ENCODE measurements around the gene SAMSN1. TPM values are rescaled to one million over a fixed set of nuclear protein-coding genes. Genes with fewer than 3 reads are reported as not detected.
A peak's percentile ranks its signal among the peaks of the same experiment; 100 is the strongest.
"Not testable (repeated sequence)": the region's sequence is repeated elsewhere in the genome, so short reads cannot be mapped to it uniquely, and the experiment has no call there.

The SAMSN1 gene
- total RNA-seq, 5 donors from 2014 or later (not counting 1 experiment from before 2014, with no cell fraction given): 25.3 to 64.6 (median 45.4) TPM

GRCh38 chr21:14523234-14523633, 22.9 kb downstream of the SAMSN1 start:
- ChIA-PET POLR2A (no interaction called here), CTCF (interaction anchor here (0.6 to 2.2 kb wide), 4 partner anchors 10 to 215 kb away, joined by 3 to 8 read pairs (median 4); no protein-coding TSS in a partner anchor)
- no peaks in the 10 kb centered on the region for H3K27me3 ChIP-seq (replicated peaks in 1 of 2; ENCODE audit: control insufficient read depth in 2 of 2, extremely low read depth in 1 of 2, insufficient read depth in 2 of 2, low read length in 1 of 2)
- ATAC-seq (replicated peaks in 1 of 4) (peak in 3 of 4 experiments; percentile 48 to 58 (median 54)), DNase-seq (peak in 5 of 35 experiments; percentile 13 to 41 (median 16))
- peaks cover 20 to 26% of the 10 kb centered on the region in 2 experiments for H3K4me1 ChIP-seq (ENCODE audit: control insufficient read depth in 1 of 2, extremely low read depth in 1 of 2, insufficient read depth in 2 of 2, low read length in 2 of 2)
- H3K27ac ChIP-seq (ENCODE audit: low read length): peak overlapping the region; percentile 21
- H3K9me3 Mint-ChIP-seq: no peaks in the 10 kb centered on the region
- peak overlapping the region; percentile 50 to 76 for H3K27ac Mint-ChIP-seq
- no peaks in the 10 kb centered on the region for H3K27me3 Mint-ChIP-seq
- H3K4me1 Mint-ChIP-seq: peaks cover 64 to 65% (median 64%) of the 10 kb centered on the region in 3 donors
- peaks cover 0 to 10% of the 10 kb centered on the region in 2 donors for H3K36me3 ChIP-seq (ENCODE audit: control insufficient read depth in 2 of 2, extremely low read depth in 1 of 2, insufficient read depth in 1 of 2, low read length in 1 of 2)
- H3K4me3 ChIP-seq (ENCODE audit: control insufficient read depth in 1 of 2, extremely low read depth in 1 of 2, low read length in 1 of 2): no peak overlapping the region
- no CpG with 5 or more reads among the region's 5 CpGs for WGBS (ENCODE audit: insufficient coverage)
- H3K4me3 Mint-ChIP-seq: peak overlapping the region; percentile 54 to 66 (median 65)
- peaks cover 28% of the 10 kb centered on the region for H3K36me3 Mint-ChIP-seq
- H3K9me3 ChIP-seq: no peaks in the 10 kb centered on the region

- Mint-ChIP-seq H3K4me1 (peaks cover 66% of the 10 kb centered on the region in 3 donors), H3K4me3 (peak overlapping the region in 1 of 3 donors; percentile 65), H3K9me3 (no peaks in the 10 kb centered on the region), H3K27me3 (no peaks in the 10 kb centered on the region), H3K36me3 (peaks cover 33% of the 10 kb centered on the region), H3K27ac (no peak overlapping the region)
- ATAC-seq (replicated peaks in 1 of 4) (no peak), DNase-seq (no peak)
- Histone ChIP-seq H3K4me1 (ENCODE audit: control insufficient read depth in 1 of 2, extremely low read depth in 1 of 2, insufficient read depth in 2 of 2, low read length in 2 of 2) (peaks cover 19 to 24% of the 10 kb centered on the region in 2 experiments), H3K27me3 (replicated peaks in 1 of 2; ENCODE audit: control insufficient read depth in 2 of 2, extremely low read depth in 1 of 2, insufficient read depth in 2 of 2, low read length in 1 of 2) (no peaks in the 10 kb centered on the region), H3K9me3 (no peaks in the 10 kb centered on the region), H3K36me3 (ENCODE audit: control insufficient read depth in 2 of 2, extremely low read depth in 1 of 2, insufficient read depth in 1 of 2, low read length in 1 of 2) (peaks cover 0 to 14% of the 10 kb centered on the region in 2 donors), H3K4me3 (ENCODE audit: control insufficient read depth in 1 of 2, extremely low read depth in 1 of 2, low read length in 1 of 2) (no peak overlapping the region), H3K27ac (ENCODE audit: low read length) (peak overlapping the region; percentile 21)
- CTCF ChIA-PET: interaction anchor here (0.6 to 2.2 kb wide), 7 partner anchors 10 to 215 kb away, joined by 3 to 8 read pairs (median 3); no protein-coding TSS in a partner anchor
- POLR2A ChIA-PET: no interaction called here
- 67% methylated on average over 1 of the region's 2 CpGs for WGBS (ENCODE audit: insufficient coverage)
Observed at GRCh38 chr21:14522736-14523135, 23.4 kb downstream of the SAMSN1 start.

GRCh38 chr21:14520535-14520934, 25.6 kb downstream of the SAMSN1 start:
- ATAC-seq (replicated peaks in 1 of 4): no peak
- Mint-ChIP-seq H3K36me3 (peaks cover 49% of the 10 kb centered on the region), H3K27ac (peak overlapping the region in 1 of 2 donors; percentile 73), H3K4me1 (peaks cover 47 to 53% (median 50%) of the 10 kb centered on the region in 3 donors), H3K27me3 (no peaks in the 10 kb centered on the region), H3K4me3 (peak overlapping the region; percentile 26 to 52 (median 52)), H3K9me3 (no peaks in the 10 kb centered on the region)
- Histone ChIP-seq H3K27ac (ENCODE audit: low read length) (no peak overlapping the region), H3K4me3 (ENCODE audit: control insufficient read depth in 1 of 2, extremely low read depth in 1 of 2, low read length in 1 of 2) (no peak overlapping the region), H3K9me3 (no peaks in the 10 kb centered on the region), H3K36me3 (ENCODE audit: control insufficient read depth in 2 of 2, extremely low read depth in 1 of 2, insufficient read depth in 1 of 2, low read length in 1 of 2) (peaks cover 4 to 29% of the 10 kb centered on the region in 2 donors), H3K4me1 (ENCODE audit: control insufficient read depth in 1 of 2, extremely low read depth in 1 of 2, insufficient read depth in 2 of 2, low read length in 2 of 2) (peaks cover 15% of the 10 kb centered on the region in 2 experiments), H3K27me3 (replicated peaks in 1 of 2; ENCODE audit: control insufficient read depth in 2 of 2, extremely low read depth in 1 of 2, insufficient read depth in 2 of 2, low read length in 1 of 2) (no peaks in the 10 kb centered on the region)
- WGBS (ENCODE audit: insufficient coverage): 40% methylated on average over 1 of the region's 7 CpGs
- no peak for DNase-seq
- POLR2A ChIA-PET: no interaction called here
- CTCF ChIA-PET: no interaction called here

- H3K9me3 Mint-ChIP-seq: no peaks in the 10 kb centered on the region
- H3K4me3 Mint-ChIP-seq: no peak overlapping the region
- peaks cover 59% of the 10 kb centered on the region for H3K36me3 Mint-ChIP-seq
- ChIA-PET CTCF (interaction anchor here in 1 of 2 donors (0.6 kb wide), 1 partner anchor 24 kb away, joined by 5 read pairs; no protein-coding TSS in a partner anchor), POLR2A (interaction anchor here in 1 of 2 donors (0.5 kb wide), 1 partner anchor 8 kb away, joined by 4 read pairs; no protein-coding TSS in a partner anchor)
- peaks cover 9 to 15% of the 10 kb centered on the region in 2 experiments for H3K4me1 ChIP-seq (ENCODE audit: control insufficient read depth in 1 of 2, extremely low read depth in 1 of 2, insufficient read depth in 2 of 2, low read length in 2 of 2)
- ATAC-seq (replicated peaks in 1 of 4) (no peak), DNase-seq (no peak)
- no peaks in the 10 kb centered on the region for H3K9me3 ChIP-seq
- peaks cover 4 to 32% of the 10 kb centered on the region in 2 donors for H3K36me3 ChIP-seq (ENCODE audit: control insufficient read depth in 2 of 2, extremely low read depth in 1 of 2, insufficient read depth in 1 of 2, low read length in 1 of 2)
- H3K27me3 ChIP-seq (replicated peaks in 1 of 2; ENCODE audit: control insufficient read depth in 2 of 2, extremely low read depth in 1 of 2, insufficient read depth in 2 of 2, low read length in 1 of 2): no peaks in the 10 kb centered on the region
- no peak overlapping the region for H3K4me3 ChIP-seq (ENCODE audit: control insufficient read depth in 1 of 2, extremely low read depth in 1 of 2, low read length in 1 of 2)
- H3K4me1 Mint-ChIP-seq: peaks cover 41 to 46% (median 42%) of the 10 kb centered on the region in 3 donors
- H3K27ac Mint-ChIP-seq: no peak overlapping the region
- no peak overlapping the region for H3K27ac ChIP-seq (ENCODE audit: low read length)
- no CpG with 5 or more reads among the region's 1 CpG for WGBS (ENCODE audit: insufficient coverage)
- H3K27me3 Mint-ChIP-seq: no peaks in the 10 kb centered on the region
Observed at GRCh38 chr21:14519000-14519399, 27.1 kb downstream of the SAMSN1 start.

- Histone ChIP-seq H3K36me3 (ENCODE audit: control insufficient read depth in 2 of 2, extremely low read depth in 1 of 2, insufficient read depth in 1 of 2, low read length in 1 of 2) (peaks cover 4 to 55% of the 10 kb centered on the region in 2 donors), H3K27me3 (replicated peaks in 1 of 2; ENCODE audit: control insufficient read depth in 2 of 2, extremely low read depth in 1 of 2, insufficient read depth in 2 of 2, low read length in 1 of 2) (no peaks in the 10 kb centered on the region), H3K9me3 (no peaks in the 10 kb centered on the region), H3K4me1 (ENCODE audit: control insufficient read depth in 1 of 2, extremely low read depth in 1 of 2, insufficient read depth in 2 of 2, low read length in 2 of 2) (no peaks in the 10 kb centered on the region), H3K4me3 (ENCODE audit: control insufficient read depth in 1 of 2, extremely low read depth in 1 of 2, low read length in 1 of 2) (no peak overlapping the region), H3K27ac (ENCODE audit: low read length) (no peak overlapping the region)
- POLR2A ChIA-PET: no interaction called here
- peak overlapping the region in 1 of 2 donors; percentile 58 for H3K27ac Mint-ChIP-seq
- no peak overlapping the region for H3K4me3 Mint-ChIP-seq
- no CpG with 5 or more reads among the region's 1 CpG for WGBS (ENCODE audit: insufficient coverage)
- no peak for DNase-seq
- H3K9me3 Mint-ChIP-seq: peaks cover 0 to 3% (median 2%) of the 10 kb centered on the region in 3 donors
- H3K4me1 Mint-ChIP-seq: peaks cover 14 to 29% (median 20%) of the 10 kb centered on the region in 3 donors
- ATAC-seq (replicated peaks in 1 of 4): no peak
- CTCF ChIA-PET: interaction anchor here in 1 of 2 donors (0.6 to 0.8 kb wide), 2 partner anchors 15 to 258 kb away, joined by 3 to 4 read pairs; no protein-coding TSS in a partner anchor
- no peaks in the 10 kb centered on the region for H3K27me3 Mint-ChIP-seq
- peaks cover 81% of the 10 kb centered on the region for H3K36me3 Mint-ChIP-seq
Observed at GRCh38 chr21:14513804-14514203, 32.3 kb downstream of the SAMSN1 start.

- H3K27me3 Mint-ChIP-seq; ATAC-seq (replicated peaks in 1 of 4); H3K9me3 ChIP-seq; DNase-seq; POLR2A ChIA-PET; H3K4me1 ChIP-seq (ENCODE audit: control insufficient read depth in 1 of 2, extremely low read depth in 1 of 2, insufficient read depth in 2 of 2, low read length in 2 of 2); H3K4me3 ChIP-seq (ENCODE audit: control insufficient read depth in 1 of 2, extremely low read depth in 1 of 2, low read length in 1 of 2); H3K27me3 ChIP-seq (replicated peaks in 1 of 2; ENCODE audit: control insufficient read depth in 2 of 2, extremely low read depth in 1 of 2, insufficient read depth in 2 of 2, low read length in 1 of 2); H3K4me3 Mint-ChIP-seq; H3K27ac ChIP-seq (ENCODE audit: low read length): not testable (repeated sequence)
- peaks cover 2 to 10% (median 5%) of the 10 kb centered on the region in 3 donors for H3K9me3 Mint-ChIP-seq
- 100% methylated on average over 1 of the region's 2 CpGs for WGBS (ENCODE audit: insufficient coverage)
- CTCF ChIA-PET: interaction anchor here in 1 of 2 donors (1.9 kb wide), 1 partner anchor 18 kb away, joined by 5 read pairs; no protein-coding TSS in a partner anchor
- H3K36me3 ChIP-seq (ENCODE audit: control insufficient read depth in 2 of 2, extremely low read depth in 1 of 2, insufficient read depth in 1 of 2, low read length in 1 of 2): peaks cover 5 to 59% of the 10 kb centered on the region in 2 donors
- H3K36me3 Mint-ChIP-seq: peaks cover 95% of the 10 kb centered on the region
- H3K27ac Mint-ChIP-seq: peak overlapping the region; percentile 58 to 60
- H3K4me1 Mint-ChIP-seq: peaks cover 49 to 56% (median 53%) of the 10 kb centered on the region in 3 donors
Observed at GRCh38 chr21:14506859-14507457, 39.2 kb downstream of the SAMSN1 start.

Data from T-cell (primary cell).